GM23248 (cell line): ENCODE data around the gene SUPV3L1.

Experiments used
- EZH2 ChIP-seq: fragments of 200-600 bp; sonication (generic); IDR thresholded peaks from 2 replicates; pipeline ENCODE4 v1.6.1; 2018; ENCODE audit warnings: antibody characterized with exemption, mild to moderate bottlenecking; ENCODE audit not compliant: insufficient read depth, poor library complexity, severe bottlenecking
- EZH2phosphoT487 ChIP-seq: fragments of 200-600 bp; sonication (generic); IDR thresholded peaks from 2 replicates; pipeline ENCODE4 v1.6.1; 2018; ENCODE audit warnings: antibody characterized with exemption, moderate library complexity, mild to moderate bottlenecking, low read depth; ENCODE audit not compliant: insufficient read depth

GRCh38 chr10:69229616-69229916 lies 49.5 kb downstream of the SUPV3L1 start:
- TF ChIP-seq EZH2phosphoT487 (no peak), EZH2 (no peak)
